Measurements from ENCODE around the gene MIX23.

- TF ChIP-seq CTCF (IDR thresholded peaks at IDR 0.05): no peak
- TF ChIP-seq POLR2A (IDR thresholded peaks at IDR 0.05): no peak
- no peak for TF ChIP-seq POLR2AphosphoS5 (IDR thresholded peaks at IDR 0.05)
Observed at GRCh38 chr3:122391681-122392446, 8.8 kb upstream of the MIX23 start.
